Parathyroid adenoma (tissue), 2 donors: ENCODE measurements around the gene SND1.
"Not testable (repeated sequence)": the region's sequence is repeated elsewhere in the genome, so short reads cannot be mapped to it uniquely, and the experiment has no call there.

Source experiments
- H2AFZ ChIP-seq: fragments of 300-600 bp; sonication (generic); one replicate; pipeline ENCODE4 v1.7.0; 2017; ENCODE audit warnings: antibody characterized with exemption, mild to moderate bottlenecking
- H3K27ac ChIP-seq: fragments of 300-600 bp; sonication (generic); one replicate; pipeline ENCODE4 v1.7.0; 2017
- H3K27me3 ChIP-seq: fragments of 300-600 bp; sonication (generic); one replicate; pipeline ENCODE4 v1.7.0; 2017; ENCODE audit warnings: low read length; ENCODE audit not compliant: control insufficient read depth, insufficient read depth
- H3K36me3 ChIP-seq: fragments of 300-600 bp; sonication (generic); one replicate; pipeline ENCODE4 v1.7.0; 2017; ENCODE audit warnings: low read length; ENCODE audit not compliant: control insufficient read depth, insufficient read depth
- H3K4me1 ChIP-seq: fragments of 300-600 bp; sonication (generic); one replicate; pipeline ENCODE4 v1.7.0; 2017; ENCODE audit warnings: control low read depth
- H3K4me2 ChIP-seq: fragments of 300-600 bp; sonication (generic); one replicate; pipeline ENCODE4 v1.7.0; 2017; ENCODE audit warnings: low read length
- H3K4me3 ChIP-seq: fragments of 300-600 bp; sonication (generic); one replicate; pipeline ENCODE4 v1.7.0; 2017; ENCODE audit warnings: low read depth, low read length
- H3K79me2 ChIP-seq: fragments of 300-600 bp; sonication (generic); one replicate; pipeline ENCODE4 v1.7.0; 2017; ENCODE audit warnings: control low read depth
- H3K9ac ChIP-seq: fragments of 300-600 bp; sonication (generic); one replicate; pipeline ENCODE4 v1.7.0; 2017; ENCODE audit warnings: mild to moderate bottlenecking
- H3K9me3 ChIP-seq: fragments of 300-600 bp; sonication (generic); one replicate; pipeline ENCODE4 v1.7.0; 2017; ENCODE audit warnings: low read length; ENCODE audit not compliant: control insufficient read depth
- TF ChIP-seq, protein P1 (sequence below): fragments of 300-600 bp; sonication (generic); IDR thresholded peaks from one replicate; pipeline ENCODE4 v1.7.0; 2017; ENCODE audit warnings: antibody characterized with exemption, mild to moderate bottlenecking
- donor health status: primary hyperparathyroidism.

The SND1 gene

DNA sequence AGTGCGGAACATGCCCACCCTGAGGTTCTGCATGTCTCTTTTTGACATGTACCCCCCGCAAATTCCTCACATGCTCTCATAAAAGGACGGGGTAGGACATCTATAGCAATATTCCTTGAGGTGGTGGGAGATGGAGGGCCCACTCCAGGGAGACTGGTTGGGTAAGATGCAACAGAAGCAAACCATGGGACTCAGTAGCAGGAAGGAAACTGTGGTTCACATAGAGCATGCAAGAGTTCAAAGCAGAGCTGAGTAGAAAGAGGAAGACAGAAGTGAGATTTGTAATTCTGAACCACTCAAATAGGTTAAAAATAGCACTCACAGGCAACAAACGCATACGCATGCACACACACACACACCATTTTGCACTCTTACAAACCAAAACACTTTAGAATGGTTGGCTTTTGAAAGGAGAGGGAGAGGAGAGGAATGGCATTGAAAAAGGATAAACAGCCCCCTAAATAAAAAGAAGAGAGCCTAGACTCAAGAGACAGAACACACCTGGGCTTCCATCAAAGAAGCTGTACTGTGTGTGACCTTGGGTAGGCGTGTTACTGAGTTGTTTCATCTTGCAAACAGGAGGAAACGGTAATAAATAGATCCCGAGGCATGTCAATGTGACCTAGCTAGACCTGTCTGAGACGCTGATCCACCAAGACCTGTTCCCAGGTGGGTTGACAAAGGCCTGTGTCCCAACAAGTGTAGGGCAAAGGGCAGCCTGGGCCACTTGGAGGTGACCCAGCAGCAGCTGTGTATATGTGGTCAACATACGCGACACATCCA, 456.8 kb downstream of the SND1 start:
- Histone ChIP-seq H3K79me2 (no peaks in the 10 kb centered on the region), H3K4me3 (no peak overlapping the region), H2AFZ (no peak overlapping the region), H3K4me1 (peaks cover 3% of the 10 kb centered on the region), H3K36me3 (no peaks in the 10 kb centered on the region), H3K4me2 (no peak overlapping the region), H3K9me3 (no peaks in the 10 kb centered on the region), H3K27ac (no peak overlapping the region), H3K27me3 (no peaks in the 10 kb centered on the region), H3K9ac (no peak overlapping the region)
- TF ChIP-seq, protein P1, sequence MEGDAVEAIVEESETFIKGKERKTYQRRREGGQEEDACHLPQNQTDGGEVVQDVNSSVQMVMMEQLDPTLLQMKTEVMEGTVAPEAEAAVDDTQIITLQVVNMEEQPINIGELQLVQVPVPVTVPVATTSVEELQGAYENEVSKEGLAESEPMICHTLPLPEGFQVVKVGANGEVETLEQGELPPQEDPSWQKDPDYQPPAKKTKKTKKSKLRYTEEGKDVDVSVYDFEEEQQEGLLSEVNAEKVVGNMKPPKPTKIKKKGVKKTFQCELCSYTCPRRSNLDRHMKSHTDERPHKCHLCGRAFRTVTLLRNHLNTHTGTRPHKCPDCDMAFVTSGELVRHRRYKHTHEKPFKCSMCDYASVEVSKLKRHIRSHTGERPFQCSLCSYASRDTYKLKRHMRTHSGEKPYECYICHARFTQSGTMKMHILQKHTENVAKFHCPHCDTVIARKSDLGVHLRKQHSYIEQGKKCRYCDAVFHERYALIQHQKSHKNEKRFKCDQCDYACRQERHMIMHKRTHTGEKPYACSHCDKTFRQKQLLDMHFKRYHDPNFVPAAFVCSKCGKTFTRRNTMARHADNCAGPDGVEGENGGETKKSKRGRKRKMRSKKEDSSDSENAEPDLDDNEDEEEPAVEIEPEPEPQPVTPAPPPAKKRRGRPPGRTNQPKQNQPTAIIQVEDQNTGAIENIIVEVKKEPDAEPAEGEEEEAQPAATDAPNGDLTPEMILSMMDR, result no peak

DNA sequence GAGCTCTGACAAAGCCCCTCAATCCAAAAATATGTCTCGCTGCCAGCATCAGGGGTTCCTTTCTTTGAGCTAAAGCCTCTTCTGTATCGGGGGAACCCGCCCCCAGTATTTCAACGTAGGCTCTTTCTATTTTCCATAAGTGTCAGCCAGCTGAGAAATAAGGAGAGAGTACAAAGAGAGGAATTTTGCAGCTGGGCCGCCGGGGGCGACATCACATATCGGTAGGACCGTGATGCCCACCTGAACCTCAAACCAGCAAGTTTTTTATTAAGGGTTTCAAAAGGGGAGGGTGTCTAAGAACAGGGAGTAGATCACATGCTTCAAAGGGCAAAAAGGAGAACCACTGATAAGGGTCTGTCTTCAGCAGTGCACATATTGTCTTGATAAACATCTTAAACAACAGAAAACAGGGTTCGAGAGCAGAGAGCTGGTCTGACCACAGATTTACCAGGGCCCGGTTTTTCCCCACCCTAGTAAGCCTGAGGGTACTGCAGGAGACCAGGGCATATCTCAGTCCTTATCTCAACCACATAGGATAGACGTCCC, 457.5 kb downstream of the SND1 start:
- not testable (repeated sequence) for H2AFZ ChIP-seq, H3K27ac ChIP-seq, H3K79me2 ChIP-seq, H3K36me3 ChIP-seq, H3K4me2 ChIP-seq, H3K27me3 ChIP-seq, H3K4me1 ChIP-seq, H3K9me3 ChIP-seq, H3K4me3 ChIP-seq, H3K9ac ChIP-seq

DNA sequence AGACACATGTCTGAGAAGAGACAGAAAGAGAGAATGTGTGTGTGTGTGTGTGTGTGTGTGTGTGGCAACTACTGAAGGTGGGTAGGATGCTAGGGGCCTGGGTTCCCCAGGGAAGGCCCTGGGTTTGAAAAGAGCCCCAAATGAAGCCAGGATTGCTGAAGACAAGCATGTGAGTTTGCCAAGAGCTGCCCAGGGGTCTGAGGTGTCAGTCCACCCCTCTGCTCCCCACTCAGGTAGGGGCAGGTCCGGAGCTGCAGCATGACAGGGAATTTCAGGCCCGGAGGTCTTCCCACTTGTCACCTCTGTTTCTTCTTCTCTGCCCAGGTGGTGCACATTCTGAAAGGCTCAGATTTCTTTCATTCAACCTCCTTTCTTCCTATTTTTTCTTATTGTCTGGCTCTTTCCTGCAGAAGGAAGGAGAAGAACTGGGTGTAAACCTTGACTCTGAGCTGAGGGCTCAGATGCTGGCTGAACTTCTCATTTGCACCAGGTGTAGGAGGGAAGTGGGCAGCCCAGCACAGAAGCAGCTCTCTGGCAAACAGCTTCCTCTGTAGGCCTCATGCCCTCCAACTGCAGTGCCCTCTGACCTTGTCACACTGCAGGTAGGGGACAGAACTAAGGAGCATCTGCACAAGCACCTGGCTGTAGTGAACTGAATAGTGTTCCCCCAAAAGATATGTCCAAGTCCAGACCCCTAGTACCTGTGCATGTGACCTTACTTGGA, 458.8 kb downstream of the SND1 start:
- Histone ChIP-seq H3K4me2 (no peak overlapping the region), H3K4me1 (no peaks in the 10 kb centered on the region), H3K27ac (no peak overlapping the region), H3K27me3 (no peaks in the 10 kb centered on the region), H3K4me3 (no peak overlapping the region), H2AFZ (no peak overlapping the region), H3K79me2 (no peaks in the 10 kb centered on the region), H3K36me3 (no peaks in the 10 kb centered on the region), H3K9ac (no peak overlapping the region), H3K9me3 (no peaks in the 10 kb centered on the region)
- TF ChIP-seq, protein P1, result no peak

DNA sequence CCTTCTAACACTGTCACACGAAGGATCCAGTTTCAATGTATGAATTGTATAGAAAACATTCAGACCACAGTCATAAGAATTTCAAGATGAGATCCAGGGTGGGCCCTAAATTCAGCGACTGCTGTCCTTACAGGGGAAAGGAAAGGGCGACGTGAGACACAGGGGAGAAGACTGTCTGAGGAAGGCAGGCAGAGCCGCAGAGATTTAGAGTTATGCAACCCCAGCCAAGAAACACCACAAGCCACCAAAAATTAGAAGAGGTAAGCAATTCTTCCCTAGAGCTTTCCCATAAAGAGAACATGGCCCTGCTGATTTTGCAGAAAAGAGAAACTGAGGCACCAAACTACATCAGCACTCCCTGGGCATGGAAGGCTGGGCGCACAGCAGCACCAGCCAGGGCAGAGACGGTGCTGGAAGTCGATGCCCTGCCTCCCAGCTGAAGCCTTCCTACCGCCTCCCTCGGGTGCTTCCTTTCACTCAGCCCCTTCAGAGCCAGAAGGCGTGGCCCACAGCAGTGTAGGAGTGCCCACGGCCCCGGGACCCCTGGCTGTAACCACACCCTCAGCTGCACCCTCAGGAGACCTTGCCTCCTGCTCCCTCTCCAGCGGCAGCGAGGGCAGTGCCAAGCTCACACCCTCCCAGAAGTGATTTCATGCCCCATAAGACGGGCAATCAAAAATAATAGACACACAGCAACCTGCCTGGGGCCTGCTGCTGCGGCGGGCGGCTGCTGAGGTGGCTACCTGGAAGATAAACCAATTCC, 460.2 kb downstream of the SND1 start:
- H3K36me3 ChIP-seq, result no peaks in the 10 kb centered on the region
- H3K27me3 ChIP-seq, result no peaks in the 10 kb centered on the region
- no peaks in the 10 kb centered on the region for H3K4me1 ChIP-seq
- H3K79me2 ChIP-seq, result no peaks in the 10 kb centered on the region
- H3K27ac ChIP-seq, result no peak overlapping the region
- no peak overlapping the region for H3K4me3 ChIP-seq
- TF ChIP-seq, protein P1, result no peak
- H3K9me3 ChIP-seq, result no peaks in the 10 kb centered on the region
- no peak overlapping the region for H3K4me2 ChIP-seq
- H3K9ac ChIP-seq, result no peak overlapping the region
- no peak overlapping the region for H2AFZ ChIP-seq

DNA sequence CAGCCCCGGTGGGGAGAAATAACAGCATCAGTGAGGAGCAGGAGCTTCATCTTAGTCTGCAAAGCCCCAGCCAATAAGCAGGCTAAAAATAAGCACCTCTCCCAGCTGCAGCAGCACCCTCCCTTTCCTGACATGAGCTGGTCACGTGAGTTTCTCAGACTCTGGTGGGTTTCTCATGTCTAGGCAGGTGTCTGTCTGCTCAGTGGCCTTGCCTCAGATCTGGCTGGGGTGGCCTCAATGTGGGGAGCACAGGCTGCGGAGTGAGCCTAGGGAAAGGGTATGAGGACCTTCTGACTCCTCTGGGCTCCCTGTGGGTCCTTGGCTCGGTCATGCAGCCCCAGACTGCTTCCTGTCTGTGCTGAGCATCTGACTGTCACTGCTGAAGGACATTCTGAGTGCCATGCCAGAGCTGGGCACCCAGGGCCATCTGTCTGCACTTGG, 460.8 kb downstream of the SND1 start:
- H2AFZ ChIP-seq, result no peak overlapping the region
- no peaks in the 10 kb centered on the region for H3K4me1 ChIP-seq
- no peak overlapping the region for H3K9ac ChIP-seq
- H3K9me3 ChIP-seq, result no peaks in the 10 kb centered on the region
- no peak overlapping the region for H3K27ac ChIP-seq
- H3K4me2 ChIP-seq, result no peak overlapping the region
- no peaks in the 10 kb centered on the region for H3K36me3 ChIP-seq
- TF ChIP-seq, protein P1, result no peak
- no peaks in the 10 kb centered on the region for H3K79me2 ChIP-seq
- H3K4me3 ChIP-seq, result no peak overlapping the region
- H3K27me3 ChIP-seq, result no peaks in the 10 kb centered on the region
